Mesenteric fat pad (tissue), 1 donor: Measurements from ENCODE around the gene ZNF438. TPM values are rescaled to one million over a fixed set of nuclear protein-coding genes. Genes with fewer than 3 reads are reported as not detected.
A peak's percentile ranks its signal among the peaks of the same experiment; 100 is the strongest.
"Not testable (repeated sequence)": the region's sequence is repeated elsewhere in the genome, so short reads cannot be mapped to it uniquely, and the experiment has no call there.

ENCODE experiments used
- DNase-seq: peaks from one replicate; pipeline ENCODE4 v3.0.0-alpha.2; 2020; ENCODE audit warnings: low spot score
- long read RNA-seq: library from polyadenylated mRNA; unstranded; transcript quantifications from one replicate; pipeline ENCODE4 v2.0.0, GENCODE V29; 2020
- total RNA-seq: library from RNA; stranded (reverse); fragmentation: NEBNext Ultra II Directional; extraction: Animal tissue kit (Norgen Biotek cat#: 25700); gene quantifications from one replicate; pipeline ENCODE4 v1.2.1, GENCODE V29; 2021
- donor health status: DM: yes; HTN: yes; CAD: no.

The ZNF438 gene, protein sequence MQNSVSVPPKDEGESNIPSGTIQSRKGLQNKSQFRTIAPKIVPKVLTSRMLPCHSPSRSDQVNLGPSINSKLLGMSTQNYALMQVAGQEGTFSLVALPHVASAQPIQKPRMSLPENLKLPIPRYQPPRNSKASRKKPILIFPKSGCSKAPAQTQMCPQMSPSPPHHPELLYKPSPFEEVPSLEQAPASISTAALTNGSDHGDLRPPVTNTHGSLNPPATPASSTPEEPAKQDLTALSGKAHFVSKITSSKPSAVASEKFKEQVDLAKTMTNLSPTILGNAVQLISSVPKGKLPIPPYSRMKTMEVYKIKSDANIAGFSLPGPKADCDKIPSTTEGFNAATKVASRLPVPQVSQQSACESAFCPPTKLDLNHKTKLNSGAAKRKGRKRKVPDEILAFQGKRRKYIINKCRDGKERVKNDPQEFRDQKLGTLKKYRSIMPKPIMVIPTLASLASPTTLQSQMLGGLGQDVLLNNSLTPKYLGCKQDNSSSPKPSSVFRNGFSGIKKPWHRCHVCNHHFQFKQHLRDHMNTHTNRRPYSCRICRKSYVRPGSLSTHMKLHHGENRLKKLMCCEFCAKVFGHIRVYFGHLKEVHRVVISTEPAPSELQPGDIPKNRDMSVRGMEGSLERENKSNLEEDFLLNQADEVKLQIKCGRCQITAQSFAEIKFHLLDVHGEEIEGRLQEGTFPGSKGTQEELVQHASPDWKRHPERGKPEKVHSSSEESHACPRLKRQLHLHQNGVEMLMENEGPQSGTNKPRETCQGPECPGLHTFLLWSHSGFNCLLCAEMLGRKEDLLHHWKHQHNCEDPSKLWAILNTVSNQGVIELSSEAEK
- total RNA-seq, result 9.4 TPM
- long read RNA-seq, partial matches to known transcripts, result 7 of 26 reads
- long read RNA-seq, other reads (novel, unspliced or antisense), result 17 of 26 reads

DNA sequence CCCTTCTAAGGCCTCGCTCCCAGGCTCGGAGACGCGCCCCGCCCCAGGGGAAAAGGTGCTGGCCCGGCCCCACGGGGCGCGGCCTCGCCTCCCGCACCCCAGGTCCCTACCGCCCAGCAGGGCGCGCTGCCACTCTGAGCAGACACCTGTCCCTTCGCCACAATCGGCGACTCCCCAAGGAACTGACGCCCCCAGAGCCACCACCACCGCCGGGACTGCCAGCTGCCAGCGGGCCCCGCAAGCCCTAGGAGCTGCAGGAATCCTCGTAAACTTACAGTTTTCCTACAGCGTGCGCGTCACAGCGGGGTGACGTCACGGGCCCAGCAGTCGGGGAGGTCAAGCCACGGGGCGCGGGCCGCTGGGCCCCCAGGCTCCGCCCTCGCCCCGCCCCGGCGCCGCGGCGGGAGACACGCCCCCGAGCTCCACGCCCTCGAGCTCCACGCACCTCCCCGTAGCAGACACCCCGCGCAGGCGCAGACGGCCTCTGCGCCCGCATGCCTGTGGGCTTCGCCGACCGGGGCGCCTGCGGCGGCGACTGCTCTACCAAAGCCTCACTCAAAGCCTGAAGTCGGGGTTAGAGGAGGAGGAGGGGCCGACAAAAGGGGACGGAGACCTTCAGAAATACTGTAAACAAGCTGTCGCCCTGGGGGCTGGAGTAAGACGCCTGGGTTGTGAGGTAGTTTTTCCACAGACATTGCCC is at the start of gene ZNF438:
TSS of gene ZNF438 (minus strand) at position 308 of the 700 bp plus-strand sequence. CDS start 154,831 bp downstream, outside the sequence.
- DNase-seq, result peak; percentile 98

DNA sequence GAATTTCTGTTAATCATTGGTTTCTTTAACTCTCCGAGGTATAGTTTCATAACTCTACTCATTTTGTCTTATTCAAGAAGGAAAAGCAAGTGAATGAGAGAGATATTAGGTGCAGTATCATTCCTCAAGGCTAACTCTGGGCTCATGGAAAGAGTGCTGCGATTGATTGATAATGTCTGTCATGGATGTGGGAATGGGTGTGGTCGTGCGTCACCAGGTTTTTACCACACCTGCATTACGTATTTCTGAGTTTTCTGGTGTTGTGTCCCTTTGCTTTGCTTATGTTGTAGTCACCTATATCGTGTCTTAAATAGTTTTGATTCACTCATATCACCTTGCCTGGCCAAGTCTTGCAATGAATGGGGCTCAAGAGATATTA is 44.9 kb upstream of the ZNF438 start:
- DNase-seq, result no peak

DNA sequence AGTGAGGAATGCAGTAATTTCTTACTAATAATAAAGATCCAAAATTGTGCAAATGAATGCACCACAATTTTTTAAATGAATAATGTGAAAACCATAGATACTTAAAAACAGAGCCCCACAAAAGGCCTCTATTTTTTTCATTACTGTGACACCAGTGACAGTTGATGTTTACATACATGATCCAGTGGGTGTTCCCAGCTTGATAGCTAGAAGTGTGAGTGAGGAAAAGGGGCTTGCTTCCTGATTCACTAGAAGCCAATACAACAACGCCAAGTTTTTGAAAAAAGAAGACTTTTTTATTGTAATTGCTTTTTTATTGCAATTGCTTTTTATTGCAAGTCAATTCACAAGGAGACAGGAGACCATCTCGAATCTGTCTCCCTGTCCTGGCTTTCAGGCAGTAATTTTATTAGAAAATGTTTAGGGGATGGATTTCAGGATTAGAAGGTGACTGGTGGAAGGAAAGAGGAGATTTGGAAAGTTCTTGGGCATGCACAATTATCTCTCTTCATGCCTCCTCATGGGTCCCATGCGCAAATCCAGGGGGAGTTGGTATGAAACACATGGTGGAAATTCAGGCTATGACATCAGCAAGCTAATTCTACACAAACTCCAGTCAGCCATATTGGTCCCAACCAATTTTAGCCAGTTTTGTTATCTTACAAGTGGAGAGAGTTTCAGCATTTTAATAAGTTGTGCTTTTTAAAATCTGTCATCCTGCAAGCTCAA is 44.4 kb upstream of the ZNF438 start:
- DNase-seq, result no peak

DNA sequence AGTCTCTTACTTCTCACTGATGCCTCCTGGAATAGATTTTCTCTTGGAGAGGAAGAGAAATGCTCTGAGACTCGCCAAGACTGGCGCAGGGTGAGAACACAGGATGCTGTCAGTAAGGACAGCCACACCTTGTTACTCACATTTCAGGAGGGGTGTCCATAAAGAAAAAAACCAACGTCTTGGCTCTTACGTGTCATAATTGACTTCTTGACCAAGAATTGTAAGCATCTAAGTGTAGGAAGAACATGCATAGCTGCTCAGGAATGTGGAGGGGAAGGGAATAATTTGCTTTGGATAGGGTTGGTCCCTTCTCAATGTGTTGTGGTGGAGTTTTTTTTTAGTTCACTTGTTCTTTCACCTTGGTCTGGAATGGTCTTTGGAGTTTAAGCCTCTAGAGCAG is 43.8 kb upstream of the ZNF438 start:
- no peak for DNase-seq

DNA sequence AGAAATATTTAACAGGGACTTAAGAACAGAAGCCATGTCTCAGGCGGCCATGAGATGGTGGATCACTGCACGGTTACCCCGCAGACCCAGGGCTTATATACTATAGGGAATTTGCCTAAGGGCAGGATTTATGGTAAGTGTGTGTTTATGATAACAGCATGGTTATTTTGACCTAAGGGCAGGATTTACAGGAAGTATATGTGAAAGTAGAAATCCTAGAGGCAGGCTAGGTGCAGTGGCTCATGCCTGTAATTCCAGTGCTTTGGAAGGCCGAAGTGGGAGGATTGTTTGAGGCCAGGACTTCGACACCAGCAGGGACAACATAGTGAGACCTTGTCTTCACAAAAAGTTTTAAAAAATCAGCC is 43.0 kb upstream of the ZNF438 start:
- no peak for DNase-seq

DNA sequence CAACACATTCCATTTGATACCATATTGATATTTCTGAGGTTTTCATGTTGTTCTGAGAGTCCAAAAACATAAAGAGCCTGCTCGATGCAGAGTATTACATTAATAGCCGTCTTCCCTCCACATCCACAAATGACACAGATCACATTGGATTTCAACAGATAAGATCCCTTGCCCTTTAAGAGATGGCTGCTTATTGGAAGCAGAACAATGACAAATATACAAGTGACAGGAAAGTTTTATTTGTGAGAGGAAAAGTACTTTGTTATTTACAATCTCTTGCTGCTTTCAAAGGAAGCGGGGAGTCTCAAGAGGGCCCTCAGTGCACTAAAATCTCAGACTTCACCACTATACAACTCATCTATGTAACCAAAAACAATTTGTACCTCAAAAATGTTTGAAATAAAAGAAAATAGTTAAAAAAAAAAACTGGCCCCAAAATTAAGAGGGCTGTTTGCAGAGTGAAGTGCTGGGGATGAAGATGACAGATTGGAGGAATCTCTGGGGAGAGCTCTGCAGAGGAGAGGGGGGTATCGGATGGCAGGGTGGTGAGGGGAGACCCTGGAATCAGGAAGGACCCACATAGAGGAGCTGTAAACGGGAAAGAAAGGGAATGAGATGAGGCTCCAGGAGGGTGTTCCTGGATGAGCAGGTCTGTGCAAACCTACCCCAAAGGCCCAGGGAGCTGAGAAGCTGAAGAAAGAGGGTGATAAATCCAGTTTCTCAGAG is 42.5 kb upstream of the ZNF438 start:
- DNase-seq, result no peak

DNA sequence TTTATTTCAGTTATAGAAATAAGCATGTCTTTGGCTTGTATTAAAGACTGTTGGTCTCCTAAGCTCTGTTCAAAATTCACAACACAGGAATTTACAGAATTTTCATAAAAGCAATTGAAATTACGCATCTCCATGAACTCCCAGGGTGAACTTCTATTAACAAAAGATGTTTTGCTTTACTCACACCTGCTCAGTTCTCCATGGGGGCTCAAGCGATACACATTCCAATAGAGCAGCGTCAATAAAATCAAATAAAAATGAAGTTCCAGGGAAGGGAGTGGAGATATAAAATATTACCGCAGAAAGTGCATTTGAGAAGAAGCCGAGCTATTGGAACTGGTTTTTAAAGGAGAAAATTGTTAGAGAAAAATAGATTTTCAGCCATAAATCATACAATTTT is 41.5 kb upstream of the ZNF438 start:
- no peak for DNase-seq

DNA sequence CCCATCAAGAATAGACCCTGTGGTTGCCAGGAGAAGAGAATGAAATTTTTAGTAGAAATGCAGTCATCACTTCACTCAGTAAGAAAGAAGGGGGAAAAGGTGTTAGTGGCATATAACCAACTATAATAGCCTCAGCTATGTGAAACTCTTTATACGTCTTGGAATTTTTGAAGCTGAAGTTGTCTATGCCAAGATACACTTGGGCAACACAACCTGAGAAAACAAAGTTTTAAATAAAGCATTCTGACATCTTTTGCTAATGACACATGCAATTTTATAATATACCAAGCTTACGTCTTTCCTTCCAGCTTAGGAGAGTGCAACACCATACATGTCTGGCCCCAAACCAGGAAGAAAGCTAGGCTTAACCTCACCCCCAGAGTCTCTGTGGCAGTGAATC is 40.8 kb upstream of the ZNF438 start:
- no peak for DNase-seq

DNA sequence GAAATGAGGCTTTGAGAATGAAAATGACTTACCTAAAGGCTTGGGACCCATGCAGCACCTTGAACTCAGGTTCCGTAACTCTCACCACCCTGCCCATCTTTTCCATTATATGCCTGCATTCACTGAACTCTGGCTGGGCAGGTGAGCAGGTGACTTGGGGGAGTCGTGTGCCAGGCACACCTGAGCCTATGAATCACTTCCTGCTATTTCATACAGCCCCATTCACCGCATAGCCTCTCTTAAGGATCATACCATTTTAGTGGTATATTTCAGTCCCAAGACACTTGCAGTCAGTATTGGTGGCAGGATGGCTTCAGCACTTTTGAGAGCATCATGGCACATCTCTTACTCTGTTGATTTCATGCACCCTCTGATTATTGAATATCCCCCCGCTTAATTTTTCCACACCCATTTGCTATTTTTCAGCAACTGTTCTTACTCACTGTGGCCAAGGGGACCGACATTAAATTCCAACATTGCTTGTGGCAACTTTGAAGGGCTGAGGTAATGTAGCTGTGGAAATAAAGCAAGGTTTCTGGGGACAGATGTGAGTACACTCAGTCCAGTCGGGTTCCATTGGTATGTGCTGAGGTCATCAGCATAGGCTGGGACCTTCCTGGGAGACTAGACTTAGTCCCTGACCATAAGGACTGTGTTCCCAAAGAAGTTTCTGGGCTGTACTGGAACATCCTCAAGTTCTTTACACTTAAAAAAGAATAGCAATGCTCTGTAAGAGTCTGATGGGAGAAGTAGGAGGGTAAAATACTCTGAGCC is 39.8 kb upstream of the ZNF438 start:
- no peak for DNase-seq

DNA sequence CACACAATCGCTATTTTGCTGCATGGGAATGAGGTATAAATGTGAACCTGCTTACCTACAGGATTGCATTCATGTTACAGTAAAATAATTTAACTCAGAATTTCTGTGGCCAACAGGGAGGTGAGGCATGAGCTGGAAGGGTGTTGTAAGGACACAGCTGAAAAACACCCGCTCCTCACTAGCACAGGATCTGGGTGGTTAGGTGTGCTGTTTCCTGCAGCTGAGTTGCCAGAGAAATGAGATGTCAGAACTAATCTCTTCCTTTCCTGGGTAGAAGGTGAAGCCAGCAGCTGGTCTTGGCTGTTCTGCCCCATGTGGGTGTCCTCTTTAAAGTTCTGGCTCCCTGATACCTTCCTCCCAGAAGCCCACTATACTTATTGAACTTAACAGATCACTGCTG is 39.0 kb upstream of the ZNF438 start:
- no peak for DNase-seq

DNA sequence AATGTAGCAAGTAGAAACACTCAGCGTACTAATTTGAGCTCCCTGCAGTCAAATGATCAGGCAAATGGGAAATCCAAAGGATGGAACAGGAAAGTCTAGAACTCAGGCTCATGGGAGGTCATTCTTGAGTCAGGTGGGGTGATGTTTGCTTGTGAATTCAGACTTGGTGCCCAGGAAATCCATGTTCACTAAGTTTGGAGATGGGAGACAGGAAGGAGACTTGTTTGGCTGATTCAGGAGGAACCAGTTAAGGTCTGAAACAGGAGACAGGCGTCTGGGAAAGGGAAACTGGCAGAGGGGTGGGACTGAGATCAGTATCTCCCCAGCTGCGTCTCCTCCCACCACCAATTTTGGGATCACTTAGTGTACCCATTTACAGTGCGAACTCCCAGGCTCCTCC is 38.4 kb upstream of the ZNF438 start:
- no peak for DNase-seq

DNA sequence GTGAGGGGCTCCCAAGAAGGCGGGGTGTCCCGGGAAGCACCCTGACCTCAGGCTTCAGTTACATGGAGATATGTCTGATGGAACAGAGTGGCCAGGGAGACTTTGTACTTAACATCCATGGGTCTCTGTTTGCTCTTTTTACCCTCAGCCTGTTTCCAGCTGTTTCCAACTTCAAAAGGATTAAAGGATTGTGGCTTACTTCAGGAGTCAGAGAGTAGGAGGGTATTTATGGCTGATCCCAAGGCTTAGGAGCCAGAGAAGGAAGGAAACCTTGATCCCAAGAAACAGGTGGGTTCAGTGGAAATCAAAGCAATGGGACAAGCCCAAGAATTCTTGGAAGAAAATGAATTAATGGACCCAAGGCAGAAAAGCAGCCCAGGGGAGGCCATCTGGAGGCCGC is 37.7 kb upstream of the ZNF438 start:
- DNase-seq, result no peak

DNA sequence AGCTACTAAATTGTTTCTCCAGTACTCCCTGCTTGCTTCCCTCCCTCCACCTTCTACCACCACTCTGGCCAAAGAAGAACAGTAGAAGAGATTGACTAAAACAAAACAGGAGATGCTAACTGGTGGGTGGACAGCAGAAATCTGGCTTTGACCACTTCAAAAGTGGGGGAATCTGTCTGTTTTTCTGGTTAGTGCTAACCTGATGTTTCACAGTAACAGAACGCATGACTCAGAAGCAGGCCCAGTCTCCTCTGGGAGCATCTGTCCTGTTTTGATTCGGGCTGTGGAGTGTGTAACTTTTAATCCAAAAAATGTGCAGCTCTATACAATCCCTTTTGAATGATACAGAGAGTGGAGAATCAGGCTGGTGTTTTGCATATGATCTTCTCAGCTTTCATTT is 32.7 kb upstream of the ZNF438 start:
- no peak for DNase-seq

DNA sequence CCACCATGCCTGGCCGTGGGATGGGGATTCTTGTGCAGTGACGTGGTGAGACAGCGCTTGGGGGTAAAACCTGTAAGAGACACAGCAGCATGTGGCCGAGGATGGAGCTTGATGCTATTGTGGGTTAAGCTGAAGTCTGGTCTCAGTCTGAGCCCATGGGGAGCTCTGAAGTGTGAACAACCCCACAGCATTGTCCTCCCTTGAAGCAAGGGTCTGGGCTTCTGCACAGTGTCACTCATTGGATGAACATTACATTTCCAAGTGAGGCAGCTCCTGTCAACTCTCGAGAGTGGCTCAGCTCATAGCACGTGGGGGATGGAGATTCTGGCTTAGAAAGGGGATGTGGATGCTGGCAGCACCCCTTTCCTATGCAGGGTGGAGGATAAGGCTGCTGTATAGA is 32.2 kb upstream of the ZNF438 start:
- DNase-seq, result no peak

DNA sequence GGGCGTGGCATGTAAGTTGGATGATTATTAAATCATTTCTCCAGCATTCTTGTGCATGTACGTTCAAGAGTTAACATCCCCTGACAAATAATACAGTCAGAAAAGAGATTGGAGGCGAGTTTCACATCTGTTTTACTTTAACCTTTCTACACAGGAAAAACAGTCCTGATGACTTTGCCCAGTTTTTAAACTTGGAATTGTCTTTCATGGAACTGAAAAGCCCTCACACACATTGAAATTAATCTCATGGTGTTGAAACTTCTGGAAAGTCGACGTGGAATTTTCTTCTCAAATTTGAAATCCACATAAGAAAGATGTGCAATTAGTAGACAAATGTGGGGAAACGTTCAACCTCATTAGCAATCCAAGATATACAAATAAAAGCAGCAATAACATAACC is 31.2 kb upstream of the ZNF438 start:
- no peak for DNase-seq

DNA sequence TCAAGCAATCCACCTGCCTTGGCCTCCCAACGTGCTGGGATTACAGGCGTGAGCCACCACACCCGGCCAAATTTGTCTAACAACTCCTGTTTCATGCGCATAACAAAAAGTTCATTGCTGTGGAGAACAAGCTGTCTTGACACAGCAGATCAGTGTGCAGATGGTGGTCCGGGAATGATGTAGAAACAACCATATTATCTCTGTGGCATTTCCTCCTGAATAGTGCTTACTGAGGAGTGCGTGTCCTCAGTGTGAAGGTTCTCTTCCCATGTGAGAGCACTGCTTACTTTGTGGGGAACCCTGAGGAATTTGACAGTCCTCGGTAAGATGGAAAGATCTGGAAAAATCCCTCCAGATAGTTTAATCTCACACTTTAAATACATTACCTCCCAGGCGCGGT is 30.3 kb upstream of the ZNF438 start:
- no peak for DNase-seq

DNA sequence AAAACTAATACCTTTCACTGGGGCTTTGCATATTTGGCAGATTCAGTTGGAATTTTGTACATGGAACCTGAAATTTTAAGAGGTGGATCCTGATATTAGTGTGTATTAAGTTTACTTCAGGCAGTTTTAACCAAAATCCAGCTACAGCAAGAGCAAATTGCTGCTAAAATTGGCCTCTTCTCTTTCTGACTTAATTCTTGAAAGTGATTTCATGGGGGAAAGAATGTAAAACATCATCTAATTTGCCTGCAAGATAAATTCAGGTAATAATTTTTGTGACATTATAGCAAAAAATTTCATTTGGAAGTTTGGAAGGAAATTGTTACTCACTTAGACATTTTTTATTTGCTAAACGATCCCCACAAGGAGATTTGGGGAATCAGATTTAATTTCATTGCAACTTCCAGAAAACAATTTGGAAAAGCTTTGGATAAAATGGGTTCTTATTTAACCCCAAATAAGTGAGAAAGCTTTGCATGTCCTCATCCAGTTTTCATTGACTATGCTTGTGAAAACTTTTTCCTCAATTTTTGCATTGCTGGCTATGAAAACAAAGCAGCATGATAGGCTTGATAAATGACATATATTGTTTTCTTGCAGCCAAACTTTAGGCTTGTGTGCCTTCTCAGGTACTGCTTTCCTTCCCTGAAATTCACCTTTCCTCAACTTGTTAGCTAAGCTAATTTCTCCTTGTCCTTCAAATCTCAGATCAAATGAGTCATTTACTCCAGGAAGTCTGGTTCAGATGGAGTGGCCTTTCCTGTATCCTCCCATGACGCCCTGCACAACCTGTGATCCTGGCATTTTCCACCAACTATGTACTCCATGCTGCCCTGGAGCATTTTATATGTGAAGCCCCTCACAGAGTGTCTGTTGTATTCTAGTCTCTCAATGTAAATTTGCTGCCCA is 27.4 kb upstream of the ZNF438 start:
- DNase-seq, result no peak

DNA sequence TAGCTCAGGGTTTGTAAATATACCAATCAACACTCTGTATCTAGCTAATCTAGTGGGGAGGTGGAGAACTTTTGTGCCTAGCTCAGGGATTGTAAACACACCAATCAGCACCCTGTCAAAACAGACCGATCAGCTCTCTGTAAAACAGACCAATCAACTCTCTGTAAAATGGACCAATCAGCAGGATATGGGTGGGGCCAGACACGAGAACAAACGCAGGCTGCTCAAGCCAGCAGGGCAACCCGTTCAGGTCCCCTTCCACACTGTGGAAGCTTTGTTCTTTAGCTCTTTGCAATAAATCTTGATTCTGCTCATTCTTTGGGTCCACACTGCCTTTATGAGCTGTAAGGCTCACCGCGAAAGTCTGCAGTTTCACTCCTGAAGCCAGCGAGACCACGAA is 25.0 kb upstream of the ZNF438 start:
- DNase-seq, result not testable (repeated sequence)
